ENCODE data around the gene CUL7. TPM values are rescaled to one million over a fixed set of nuclear protein-coding genes. Genes with fewer than 3 reads are reported as not detected.

CUL7 gene
- total RNA-seq, 1 donor from 2014 or later: 12.0 TPM

Other genes with a start within 250 kb of the CUL7 start
- 91.0 and 94.7 TPM in 2 replicates for gene RPL7L1, start 174.2 kb downstream of the CUL7 start, total RNA-seq
- not detected in 2 replicates for gene PTCRA, start 137.8 kb downstream of the CUL7 start, total RNA-seq
- gene CNPY3, start 124.4 kb downstream of the CUL7 start, total RNA-seq: 54.1 and 55.3 TPM in 2 replicates
- gene GNMT, start 93.1 kb downstream of the CUL7 start, total RNA-seq: 0.98 and 1.00 TPM in 2 replicates
- gene PEX6, start 74.7 kb downstream of the CUL7 start, total RNA-seq: 27.1 and 28.5 TPM in 2 replicates
- 52.6 and 56.1 TPM in 2 replicates for gene PPP2R5D, start 69.3 kb downstream of the CUL7 start, total RNA-seq
- gene MEA1, start 39.9 kb downstream of the CUL7 start, total RNA-seq: 63.6 and 65.6 TPM in 2 replicates
- 65.4 and 67.1 TPM in 2 replicates for gene KLHDC3, start 39.6 kb downstream of the CUL7 start, total RNA-seq
- 70.7 and 74.8 TPM in 2 replicates for gene RRP36, start 32.2 kb downstream of the CUL7 start, total RNA-seq
- gene MRPL2, start 5.6 kb upstream of the CUL7 start, total RNA-seq: 47.9 and 50.2 TPM in 2 replicates
- gene KLC4, start 5.8 kb upstream of the CUL7 start, total RNA-seq: 10.1 and 11.4 TPM in 2 replicates
- 1.9 TPM in 2 replicates for gene PTK7, start 22.5 kb upstream of the CUL7 start, total RNA-seq
- 46.5 and 46.8 TPM in 2 replicates for gene SRF, start 117.4 kb upstream of the CUL7 start, total RNA-seq
- 42.9 and 45.5 TPM in 2 replicates for gene CUL9, start 128.3 kb upstream of the CUL7 start, total RNA-seq
- 43.9 and 45.7 TPM in 2 replicates for gene DNPH1, start 175.6 kb upstream of the CUL7 start, total RNA-seq
- 0.18 and 0.20 TPM in 2 replicates for gene TTBK1, start 189.6 kb upstream of the CUL7 start, total RNA-seq
- not detected in 2 replicates for gene SLC22A7, start 244.4 kb upstream of the CUL7 start, total RNA-seq

Data from T-helper 2 cell treated with Interferon-gamma antibody and Interleukin-4, amounts not matched to agents 100 ng/mL and 5 ng/mL, for 36 hours (primary cell).